Adrenal gland (tissue), 12 donors: Measurements from ENCODE around the gene IGFN1. TPM values are rescaled to one million over a fixed set of nuclear protein-coding genes. Genes with fewer than 3 reads are reported as not detected.

Source experiments
- DNase-seq, 7 donors: peaks; one replicate each; pipeline ENCODE4 v3.0.0-alpha.2; 2019 to 2020
- H3K27ac ChIP-seq, 5 donors: fragments of 200-600 bp; sonication (generic) in 4 of 5; 1 replicate in 3 of 5; 2 replicates in 2 of 5; pipeline versions ENCODE4 v1.5.1 to v1.8.0; 2016 to 2020; ENCODE audit warnings: mild to moderate bottlenecking in 1 of 5
- H3K27me3 ChIP-seq: fragments of 200-600 bp; 2 replicates; pipeline ENCODE4 v1.8.0; 2021
- H3K36me3 ChIP-seq, 2 donors: fragments of 200-600 bp; replicated peaks in 1 of 2; 1 replicate in 1 of 2; 2 replicates in 1 of 2; pipeline versions ENCODE4 v1.5.1 to v1.8.0; 2018 to 2022
- H3K4me1 ChIP-seq, 2 donors: fragments of 200-600 bp; replicated peaks in 1 of 2; 1 replicate in 1 of 2; 2 replicates in 1 of 2; pipeline versions ENCODE4 v1.5.1 to v1.8.0; 2018 to 2021
- H3K4me3 ChIP-seq, 4 donors: fragments of 200-600 bp; sonication (generic) in 3 of 4; one replicate each; pipeline ENCODE4 v1.5.1; 2016 to 2018
- H3K9me3 ChIP-seq, 3 donors: fragments of 200-600 bp; sonication (generic) in 1 of 3; replicated peaks in 1 of 3; 1 replicate in 2 of 3; 2 replicates in 1 of 3; pipeline versions ENCODE4 v1.5.1 to v1.8.0; 2016 to 2021
- CTCF ChIP-seq, 6 experiments: fragments of 450-650 bp in 4 of 6; fragments of 200-600 bp in 2 of 6; sonication (generic) in 1 of 6; IDR thresholded peaks; 1 replicate in 5 of 6; 2 replicates in 1 of 6; pipeline versions ENCODE4 v1.5.1 to v1.8.0; 2016 to 2021; ENCODE audit warnings: antibody characterized with exemption in 6 of 6, mild to moderate bottlenecking in 2 of 6, moderate library complexity in 1 of 6
- POLR2A ChIP-seq, 2 donors: fragments of 450-650 bp; IDR thresholded peaks; one replicate each; pipeline ENCODE4 v1.6.1; 2017; ENCODE audit warnings: antibody characterized with exemption in 2 of 2, mild to moderate bottlenecking in 2 of 2, moderate library complexity in 1 of 2
- WGBS, 4 donors: extraction: QIAGEN DNeasy Blood & Tissue Kit in 2 of 4; methylation state at CpG; one replicate each; pipeline versions ENCODE4 v1.1.5 to v1.1.7; 2013 to 2017; 5-methylcytosine and 5-hydroxymethylcytosine counted together
- intact Hi-C, 2 donors: fragments of 100-400 bp; cut with DNase I; formaldehyde crosslinking; loops; one replicate each; pipeline versions ENCODE4 v1.14.1 to v1.15.0; 2022 to 2023
- polyA plus RNA-seq, 3 donors: library from polyadenylated mRNA; stranded (reverse); fragments of 200-250 nt in 2 of 3; fragments of 350-450 nt in 1 of 3; fragmentation: Illumina TruSeq in 1 of 3; extraction: RNeasy Lipid Tissue Mini Kit (QIAGEN cat#74804) in 1 of 3; gene quantifications; one replicate each; pipeline ENCODE4 v1.2.3, GENCODE V29; 2013 to 2014
- total RNA-seq, 9 donors: library from RNA; depleted of rRNA in 4 of 9; stranded (reverse); fragments of >200 nt in 4 of 9; fragments of 120-200 nt in 1 of 9; fragmentation: NEBNext Ultra II Directional in 1 of 9; extraction: Animal tissue kit (Norgen Biotek cat#: 25700) in 1 of 9; gene quantifications; one replicate each; pipeline versions ENCODE4 v1.1.0 to v1.2.4, GENCODE V29; 2013 to 2023
- donor health status: healthy with polysubstance abuse.
- donor health status: Bipolar disorder and iron deficiency.
- donor health status: DM: yes; HTN: yes; CAD: no.
- donor health status: DM: no; HTN: no; CAD: no.
- donor health status: DM: no; HTN: no; CAD: no.
- donor health status: DM: yes; HTN: yes; CAD: no.

Gene IGFN1
- total and polyA plus RNA-seq, 12 donors: 0.09 to 3.0 (median 0.28) TPM; not detected in 3

- DNase-seq: no peak
- H3K36me3 ChIP-seq: no peaks in the 10 kb centered on the region
- no peaks in the 10 kb centered on the region for H3K4me1 ChIP-seq
- no peak overlapping the region for H3K27ac ChIP-seq
- no peak overlapping the region for H3K4me3 ChIP-seq
- H3K9me3 ChIP-seq: no peaks in the 10 kb centered on the region
- intact Hi-C loops: no loop called here
- TF ChIP-seq POLR2A (IDR thresholded peaks at IDR 0.05) (no peak), CTCF (IDR thresholded peaks at IDR 0.05) (no peak)
- no peaks in the 10 kb centered on the region for H3K27me3 ChIP-seq
- 49 to 80% (median 63%) methylated on average over 3 of the region's 3 CpGs for WGBS, 4 donors
Observed at GRCh38 chr1:201178718-201179117, 11.9 kb upstream of the IGFN1 start.

GRCh38 chr1:201180141-201180540 is 10.5 kb upstream of the IGFN1 start:
- intact Hi-C loops: loop anchor here in 1 of 2 donors (10.0 kb wide), 1 partner anchor 65 kb away; the partner anchor contains the start of gene CACNA1S
- no peak for DNase-seq
- Histone ChIP-seq H3K27me3 (no peaks in the 10 kb centered on the region), H3K4me3 (no peak overlapping the region), H3K9me3 (no peaks in the 10 kb centered on the region), H3K27ac (no peak overlapping the region), H3K4me1 (peaks cover 0 to 6% of the 10 kb centered on the region in 2 donors), H3K36me3 (no peaks in the 10 kb centered on the region)
- no peak for TF ChIP-seq CTCF (IDR thresholded peaks at IDR 0.05)
- no peak for TF ChIP-seq POLR2A (IDR thresholded peaks at IDR 0.05)
- 57 to 64% (median 58%) methylated on average over 1 of the region's 1 CpG for WGBS, 4 donors

- H3K36me3 ChIP-seq: no peaks in the 10 kb centered on the region
- no peak overlapping the region for H3K4me3 ChIP-seq
- H3K27me3 ChIP-seq: no peaks in the 10 kb centered on the region
- H3K27ac ChIP-seq: no peak overlapping the region
- intact Hi-C loops: loop anchor here in 1 of 2 donors (10.0 kb wide), 1 partner anchor 66 kb away; the partner anchor contains the start of gene CACNA1S
- TF ChIP-seq POLR2A (IDR thresholded peaks at IDR 0.05) (no peak), CTCF (IDR thresholded peaks at IDR 0.05) (no peak)
- H3K9me3 ChIP-seq: no peaks in the 10 kb centered on the region
- H3K4me1 ChIP-seq: peaks cover 0 to 7% of the 10 kb centered on the region in 2 donors
- 90 to 93% (median 92%) methylated on average over 6 of the region's 6 CpGs for WGBS, 4 donors
- DNase-seq: no peak
Observed at GRCh38 chr1:201180901-201181300, 9.7 kb upstream of the IGFN1 start.

GRCh38 chr1:201181323-201181722 is 9.3 kb upstream of the IGFN1 start:
- intact Hi-C loops: loop anchor here in 1 of 2 donors (10.0 kb wide), 1 partner anchor 67 kb away; the partner anchor contains the start of gene CACNA1S
- Histone ChIP-seq H3K36me3 (no peaks in the 10 kb centered on the region), H3K9me3 (no peaks in the 10 kb centered on the region), H3K27me3 (no peaks in the 10 kb centered on the region), H3K4me1 (peaks cover 0 to 7% of the 10 kb centered on the region in 2 donors), H3K27ac (no peak overlapping the region), H3K4me3 (no peak overlapping the region)
- 65 to 82% (median 74%) methylated on average over 1 of the region's 1 CpG for WGBS, 4 donors
- TF ChIP-seq POLR2A (IDR thresholded peaks at IDR 0.05) (no peak), CTCF (IDR thresholded peaks at IDR 0.05) (no peak)
- no peak for DNase-seq
